Measurements from ENCODE around the gene ATG2A. TPM values are rescaled to one million over a fixed set of nuclear protein-coding genes. Genes with fewer than 3 reads are reported as not detected.

ATG2A gene
- total RNA-seq, 1 donor from 2014 or later: 10.7 TPM

DNA sequence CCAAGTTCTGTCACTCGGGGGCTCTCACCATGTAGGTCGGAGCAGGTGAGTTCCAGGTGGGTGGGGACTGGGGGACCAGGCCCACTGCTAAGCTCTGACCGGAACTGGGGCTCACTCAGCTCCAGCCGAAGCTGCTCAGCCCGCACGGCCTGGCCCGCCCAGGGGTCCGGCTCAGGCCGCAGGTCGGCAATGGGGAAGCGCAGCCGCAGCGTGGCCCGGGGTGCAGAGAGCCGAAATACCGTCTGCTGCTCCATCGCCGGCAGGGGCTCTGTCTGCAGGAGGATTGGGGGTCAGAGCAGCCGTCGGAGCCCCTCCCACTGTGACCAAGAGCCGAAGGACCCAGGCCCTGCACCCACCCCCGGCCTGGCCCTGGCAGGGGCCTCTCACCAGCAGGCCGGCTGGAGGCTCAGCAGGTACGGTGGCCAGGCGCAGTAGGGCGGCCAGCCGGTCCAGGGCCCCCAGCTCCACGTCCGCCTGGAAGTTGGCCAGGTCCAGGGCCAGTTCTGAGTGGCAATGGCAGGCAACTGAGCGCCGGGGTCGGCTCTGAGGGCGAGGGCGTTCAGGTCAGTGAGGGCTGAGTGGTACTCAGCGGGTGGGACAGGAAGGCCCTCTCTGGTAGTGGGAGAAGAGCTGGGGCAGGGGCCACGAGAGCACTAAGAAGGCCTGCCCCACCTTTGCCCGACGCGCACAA, 7.2 kb downstream of the ATG2A start:
- intact Hi-C loops (cut with DNase I): no loop called here
- DNase-seq (ENCODE audit: missing footprints) (no peak), ATAC-seq (no peak)

GRCh38 chr11:64908766-64909165, 8.2 kb downstream of the ATG2A start:
- ATAC-seq (no peak), DNase-seq (ENCODE audit: missing footprints) (no peak)
- intact Hi-C loops (cut with DNase I): no loop called here

GRCh38 chr11:64906314-64906635, 10.7 kb downstream of the ATG2A start:
- DNase-seq (ENCODE audit: missing footprints) (no peak), ATAC-seq (no peak)
- intact Hi-C loops (cut with DNase I): no loop called here

DNA sequence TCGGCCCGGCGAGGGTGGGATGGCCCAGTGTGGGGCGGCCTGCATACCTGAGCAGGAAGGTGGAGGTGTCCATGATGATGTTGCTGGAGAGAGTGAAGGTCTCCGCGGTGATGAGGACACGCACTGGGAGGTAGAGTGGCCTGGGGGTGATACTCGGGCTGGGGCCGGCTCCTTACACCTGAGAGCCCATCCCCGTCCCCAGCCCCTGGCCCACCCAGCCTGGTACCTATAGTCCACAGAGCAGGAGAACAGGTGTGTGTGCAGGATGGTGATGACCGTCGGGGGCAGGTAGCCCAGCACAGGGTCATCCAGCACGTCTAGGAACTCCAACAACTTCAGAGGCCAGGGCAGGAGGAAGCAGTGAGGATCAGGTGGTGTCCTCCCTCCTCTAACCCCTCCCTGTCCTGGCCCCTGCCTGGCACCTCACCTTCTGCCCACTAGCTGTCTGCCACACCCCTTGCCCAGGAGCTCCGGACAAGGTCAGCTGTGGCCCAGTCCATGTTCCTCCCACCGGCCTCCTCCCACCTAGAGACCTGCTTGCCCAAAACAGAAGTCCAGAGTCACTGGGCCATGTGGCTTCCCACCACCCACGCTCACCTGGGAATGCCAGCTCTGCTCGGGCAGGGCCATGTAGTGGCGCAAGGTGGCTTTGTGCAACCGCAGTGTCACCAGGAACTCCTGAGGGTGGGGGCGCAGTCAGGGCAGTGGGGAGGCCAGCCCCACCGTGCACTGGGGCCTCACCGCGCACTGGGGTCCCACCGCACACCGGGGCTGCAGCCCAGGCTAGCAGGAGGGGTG, 11.3 kb downstream of the ATG2A start:
- intact Hi-C loops (cut with DNase I): no loop called here
- no peak for DNase-seq (ENCODE audit: missing footprints)
- no peak for ATAC-seq

- intact Hi-C loops (cut with DNase I): no loop called here
- ATAC-seq (no peak), DNase-seq (ENCODE audit: missing footprints) (no peak)
Observed at GRCh38 chr11:64903291-64903833, 13.6 kb downstream of the ATG2A start.

- intact Hi-C loops (cut with DNase I): no loop called here
- ATAC-seq (no peak), DNase-seq (ENCODE audit: missing footprints) (no peak)
Observed at GRCh38 chr11:64902102-64902900, 14.7 kb downstream of the ATG2A start.

GRCh38 chr11:64900774-64901173, 16.2 kb downstream of the ATG2A start:
- intact Hi-C loops (cut with DNase I): no loop called here
- ATAC-seq: no peak
- DNase-seq (ENCODE audit: missing footprints): no peak

DNA sequence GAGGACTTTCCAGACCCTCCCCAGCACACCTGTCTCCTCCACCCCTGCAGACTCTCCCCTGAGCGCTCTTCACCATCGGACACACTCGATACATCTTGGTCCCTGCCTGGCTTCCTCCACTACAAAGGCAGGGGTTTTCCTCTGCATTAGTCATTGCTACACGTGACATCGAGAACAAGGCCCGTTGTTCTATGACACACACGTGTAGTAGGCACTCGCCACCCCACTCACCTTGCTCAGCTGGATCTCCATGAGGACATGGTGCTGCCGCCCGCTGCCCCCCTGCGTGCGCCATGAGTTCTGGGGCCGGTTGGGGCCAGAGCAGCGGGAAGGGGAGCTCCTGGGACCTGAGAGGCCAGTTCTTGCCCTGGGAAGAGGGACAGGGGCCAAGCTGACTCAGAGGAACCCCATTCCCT, 16.7 kb downstream of the ATG2A start:
- intact Hi-C loops (cut with DNase I): no loop called here
- no peak for ATAC-seq
- DNase-seq (ENCODE audit: missing footprints): no peak

- intact Hi-C loops (cut with DNase I): no loop called here
- no peak for ATAC-seq
- DNase-seq (ENCODE audit: missing footprints): no peak
Observed at GRCh38 chr11:64898541-64898940, 18.5 kb downstream of the ATG2A start.

GRCh38 chr11:64898076-64898445, 18.9 kb downstream of the ATG2A start:
- intact Hi-C loops (cut with DNase I): no loop called here
- no peak for DNase-seq (ENCODE audit: missing footprints)
- no peak for ATAC-seq

DNA sequence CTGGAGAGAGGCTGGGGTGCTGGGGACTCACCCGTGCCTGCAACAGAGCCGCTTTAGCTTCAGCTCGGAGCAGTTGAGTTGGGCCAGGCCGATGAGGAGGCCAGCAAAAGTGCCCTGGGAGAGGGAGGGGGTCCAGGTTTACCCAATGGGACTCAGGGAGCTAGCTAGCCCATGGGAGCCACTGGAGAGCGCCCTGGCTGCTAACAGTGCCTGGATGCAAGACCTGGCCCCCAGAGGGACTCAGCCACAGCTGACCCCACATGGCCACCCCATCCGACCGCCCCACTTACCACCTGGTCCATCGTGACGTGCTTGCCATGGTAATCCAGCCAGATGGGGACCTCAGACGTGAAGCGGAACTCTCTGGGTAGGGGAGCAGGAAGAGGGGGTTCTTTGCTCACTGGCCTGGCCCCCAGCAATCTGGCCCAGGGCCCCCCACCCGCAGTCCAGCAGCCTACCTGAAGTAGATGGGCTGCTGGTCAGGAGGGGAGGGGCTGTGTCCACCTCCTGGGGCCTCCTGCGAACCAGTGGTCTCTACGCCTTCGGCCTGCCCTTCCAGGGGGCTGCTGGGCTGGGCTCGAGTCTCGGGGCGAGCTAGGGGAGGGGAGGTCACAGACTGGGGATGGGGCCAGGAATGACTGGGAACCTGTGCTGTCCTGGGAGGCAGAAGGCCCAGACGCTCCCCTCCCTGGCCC, 19.5 kb downstream of the ATG2A start:
- no peak for ATAC-seq
- intact Hi-C loops (cut with DNase I): no loop called here
- no peak for DNase-seq (ENCODE audit: missing footprints)

- intact Hi-C loops (cut with DNase I): no loop called here
- ATAC-seq (no peak), DNase-seq (ENCODE audit: missing footprints) (no peak)
Observed at GRCh38 chr11:64896448-64897022, 20.5 kb downstream of the ATG2A start.

GRCh38 chr11:64894812-64895452, 22.1 kb downstream of the ATG2A start:
- ATAC-seq: peak; percentile 6
- intact Hi-C loops (cut with DNase I): loop anchor here (1.0 kb wide), 1 partner anchor 48 kb away; no protein-coding TSS in a partner anchor

DNA sequence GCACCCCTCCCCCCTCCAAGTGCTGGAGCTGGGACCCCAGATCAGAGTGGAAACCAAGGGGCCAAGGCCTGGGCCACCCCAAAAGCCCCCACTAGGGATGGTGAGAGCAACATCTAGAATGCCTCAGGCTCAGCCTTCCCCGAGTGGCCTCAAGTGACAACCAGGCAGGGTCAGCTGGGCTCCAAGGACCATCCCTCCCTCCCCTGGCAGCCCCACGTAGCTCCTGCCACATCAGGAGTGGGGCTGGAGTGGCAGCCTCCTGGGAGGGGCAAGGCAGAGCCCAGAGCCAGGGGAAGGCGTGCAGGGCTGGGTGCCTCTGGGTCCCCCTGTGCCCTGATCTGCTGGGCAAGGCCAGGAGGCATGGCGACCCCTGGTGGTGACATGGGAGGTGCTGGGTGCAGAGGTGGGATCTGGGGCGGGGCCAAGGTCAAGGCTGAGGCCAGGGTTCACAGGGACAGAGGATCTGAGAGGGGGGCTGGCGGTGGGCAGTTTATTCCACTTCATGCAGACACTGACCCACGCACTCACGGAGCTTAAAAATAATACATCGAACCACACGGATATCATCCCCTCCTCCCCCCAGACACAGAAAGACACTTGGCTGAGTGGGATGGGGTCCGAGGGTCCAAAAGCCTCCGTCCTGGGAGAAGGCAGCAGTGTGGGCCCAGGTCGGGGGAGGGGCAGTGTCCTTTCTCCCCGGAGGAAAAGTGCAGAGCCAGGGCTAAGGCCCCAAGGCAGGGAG, 22.8 kb downstream of the ATG2A start:
- peak; percentile 86 for ATAC-seq
- intact Hi-C loops (cut with DNase I): loop anchor here (1.0 kb wide), 1 partner anchor 47 kb away; no protein-coding TSS in a partner anchor
- peak; percentile 94 for DNase-seq (ENCODE audit: missing footprints)

More at GRCh38 chr11:64894812-64895452, 22.1 kb downstream of the ATG2A start:
- DNase-seq (ENCODE audit: missing footprints): no peak

DNA sequence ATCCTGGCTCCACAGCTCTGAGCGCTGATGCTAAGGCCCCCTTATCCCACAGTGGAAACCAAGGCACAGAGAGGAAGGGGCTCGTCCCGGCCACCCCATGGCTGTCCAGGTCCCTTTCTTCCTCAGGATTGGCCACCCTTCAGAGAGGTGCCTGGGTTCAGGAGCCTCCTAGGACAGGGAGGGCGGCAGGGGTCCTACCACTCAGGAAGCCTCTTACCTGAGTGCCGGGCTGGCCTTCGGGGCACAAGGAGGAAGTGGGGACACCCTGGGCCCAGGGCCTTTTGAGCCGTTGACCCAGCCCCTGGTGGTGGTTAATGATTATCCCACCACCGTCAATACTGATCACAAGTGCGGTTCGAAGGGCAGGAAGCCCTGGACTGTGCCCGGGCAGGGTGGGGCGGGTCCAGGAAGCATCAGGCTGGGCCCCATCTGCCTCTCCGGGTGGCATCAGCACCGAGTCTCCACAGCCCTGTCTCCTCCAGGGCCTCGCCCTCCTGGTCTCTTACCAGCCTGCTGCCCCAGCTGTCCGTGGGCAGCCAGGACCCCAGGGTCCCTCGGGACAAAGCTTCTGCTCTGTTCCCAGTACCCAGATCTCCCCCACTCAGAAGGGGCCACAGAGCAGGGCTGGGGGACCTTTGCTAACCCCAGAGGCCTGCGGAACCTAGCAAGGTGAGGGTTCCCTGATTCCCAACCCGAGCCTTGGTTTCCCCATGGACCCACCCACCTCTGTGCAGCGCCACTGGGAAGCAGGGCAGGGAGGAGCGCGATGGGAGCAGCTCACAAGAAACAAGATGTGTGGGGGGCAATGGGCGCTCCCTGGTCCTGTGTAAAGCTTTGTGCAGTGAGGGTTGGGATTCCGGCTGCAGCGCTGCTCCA, 23.6 kb downstream of the ATG2A start:
- ATAC-seq (no peak), DNase-seq (ENCODE audit: missing footprints) (no peak)
- intact Hi-C loops (cut with DNase I): loop anchor here (1.0 kb wide), 1 partner anchor 46 kb away; no protein-coding TSS in a partner anchor

DNA sequence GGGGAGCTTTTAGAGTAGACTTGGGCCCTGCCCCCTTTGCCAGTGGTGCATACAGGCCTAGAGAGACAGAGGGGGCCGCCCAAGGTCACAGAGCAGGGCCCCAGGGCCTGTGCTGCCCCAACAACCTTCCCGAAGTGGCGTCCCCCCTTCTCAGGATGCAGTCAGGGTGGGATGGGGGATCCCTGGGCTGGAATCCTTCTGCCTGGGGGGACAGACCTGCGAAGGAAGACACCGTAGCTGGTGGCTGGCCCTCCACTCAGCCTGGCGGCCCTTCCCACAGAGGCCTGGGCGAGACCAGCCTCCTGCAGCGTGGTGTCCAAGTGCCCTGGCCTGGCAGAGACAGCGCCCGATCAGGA, 24.2 kb downstream of the ATG2A start:
- no peak for ATAC-seq
- no peak for DNase-seq (ENCODE audit: missing footprints)
- intact Hi-C loops (cut with DNase I): no loop called here
